Endometrial microvascular endothelial cells (primary cell): ENCODE results near the gene GGNBP2. TPM values are rescaled to one million over a fixed set of nuclear protein-coding genes. Genes with fewer than 3 reads are reported as not detected.
"Not testable (repeated sequence)": the region's sequence is repeated elsewhere in the genome, so short reads cannot be mapped to it uniquely, and the experiment has no call there.

ENCODE experiments used
- in situ Hi-C: cut with HindIII; loops from 2 replicates; pipeline ENCODE4 v1.10.0; 2017; ENCODE audit warnings: low sequenced_read_pairs, low pct_unique_long_range_greater_than_20kb; ENCODE audit errors: inconsistent ontology term
- total RNA-seq: library from RNA; depleted of rRNA; stranded (reverse); fragments of >200 nt; gene quantifications from one replicate; pipeline ENCODE4 v1.2.3, GENCODE V29; 2015; ENCODE audit errors: inconsistent ontology term

Gene GGNBP2
- total RNA-seq, 1 donor from 2014 or later, result 19.8 TPM

- in situ Hi-C loops, result no loop called here
These were observed 52.5 kb downstream of the GGNBP2 start for GRCh38 chr17:36597226-36597625.

- in situ Hi-C loops, result no loop called here
These were observed 53.4 kb downstream of the GGNBP2 start for GRCh38 chr17:36597866-36598777.

GRCh38 chr17:36598951-36599401 is 54.3 kb downstream of the GGNBP2 start:
- in situ Hi-C loops, result no loop called here

- in situ Hi-C loops, result no loop called here
These were observed 55.0 kb downstream of the GGNBP2 start for GRCh38 chr17:36599546-36600250.

- in situ Hi-C loops, result no loop called here
These were observed 55.7 kb downstream of the GGNBP2 start for GRCh38 chr17:36600465-36600864.

- in situ Hi-C loops, result no loop called here
These were observed 56.2 kb downstream of the GGNBP2 start for GRCh38 chr17:36600936-36601302.

GRCh38 chr17:36601303-36602029 is 56.7 kb downstream of the GGNBP2 start, which contains the start of gene MRM1:
MRM1 (plus strand) TSS chr17:36601583; CDS start chr17:36601811, 228 bp downstream.
- in situ Hi-C loops, result no loop called here

- in situ Hi-C loops, result no loop called here
These were observed 57.5 kb downstream of the GGNBP2 start for GRCh38 chr17:36602030-36602748.

- in situ Hi-C loops, result no loop called here
These were observed 58.2 kb downstream of the GGNBP2 start for GRCh38 chr17:36602924-36603384.

- in situ Hi-C loops, result not testable (repeated sequence)
These were observed 60.3 kb downstream of the GGNBP2 start for GRCh38 chr17:36605028-36605427.

GRCh38 chr17:36608280-36608679 is 63.6 kb downstream of the GGNBP2 start:
- in situ Hi-C loops, result no loop called here

- in situ Hi-C loops, result no loop called here
These were observed 64.2 kb downstream of the GGNBP2 start for GRCh38 chr17:36608794-36609497.

- in situ Hi-C loops, result no loop called here
These were observed 64.8 kb downstream of the GGNBP2 start for GRCh38 chr17:36609498-36609862.

GRCh38 chr17:36610474-36610873 is 65.8 kb downstream of the GGNBP2 start:
- in situ Hi-C loops, result no loop called here

GRCh38 chr17:36611345-36612072 is 66.8 kb downstream of the GGNBP2 start:
- in situ Hi-C loops, result no loop called here

- in situ Hi-C loops, result no loop called here
These were observed 67.6 kb downstream of the GGNBP2 start for GRCh38 chr17:36612323-36612722.

GRCh38 chr17:36613155-36613554 is 68.4 kb downstream of the GGNBP2 start:
- in situ Hi-C loops, result no loop called here
